GM12878 (cell line): ENCODE measurements around the gene ZFP28. TPM values are rescaled to one million over a fixed set of nuclear protein-coding genes. Genes with fewer than 3 reads are reported as not detected.

ENCODE experiments used
- ATAC-seq: fragments of 200-7000 bp; cut with Tn5 transposase; 3 replicates; pipeline ENCODE4 v1.9.1; 2020; ENCODE audit warnings: mild to moderate bottlenecking, moderate library complexity
- BruUV-seq: library from RNA; stranded (reverse); fragments of 400-500 nt; replicated peaks from 2 replicates; lab custom pipeline; 2021; lab: Mats Ljungman, UMichigan
- CTCF ChIA-PET: fragments of 300-600 bp; sonication (Branson Sonifier 250); formaldehyde crosslinking; extraction: SDS; loops from one replicate; lab custom pipeline; 2021; ENCODE audit warnings: inconsistent platforms; lab: Yijun Ruan, JAX
- POLR2A ChIA-PET: fragments of 350-600 bp; formaldehyde crosslinking; extraction: SDS; loops from one replicate; lab custom pipeline; 2021; ENCODE audit warnings: inconsistent platforms; lab: Charles Lee
- RAD21 ChIA-PET: fragments of 300-600 bp; sonication (Branson Sonifier 250); formaldehyde crosslinking; loops from one replicate; lab custom pipeline; 2023; ENCODE audit warnings: antibody characterized with exemption; ENCODE audit not compliant: unreplicated experiment; lab: Charles Lee
- SMC1A ChIA-PET: fragments of 300-600 bp; sonication (Branson Sonifier 250); formaldehyde crosslinking; loops from one replicate; lab custom pipeline; 2023; ENCODE audit not compliant: unreplicated experiment, uncharacterized antibody; lab: Charles Lee
- DNase-seq: peaks from one replicate; pipeline ENCODE4 v3.0.0-alpha.2; 2011; ENCODE audit warnings: low read depth, low spot score
- FAIRE-seq: peaks from 3 replicates; lab custom pipeline; 2011; peaks lifted over from hg19 to GRCh38; lab: Jason Lieb, UNC
- H2AFZ ChIP-seq: 2 replicates; pipeline ENCODE4 v1.6.0; 2011; ENCODE audit warnings: low read depth, low read length, control low read depth; ENCODE audit not compliant: control insufficient read depth
- H3K27ac ChIP-seq: 2 replicates; pipeline ENCODE4 v1.5.1; 2011; ENCODE audit warnings: control low read depth; ENCODE audit not compliant: control insufficient read depth, insufficient read depth
- H3K27me3 ChIP-seq, 2 experiments: replicated peaks in 1 of 2; 2 replicates each; pipeline versions ENCODE4 v1.6.0 to v1.6.1; 2011; ENCODE audit warnings: low read length in 1 of 2; ENCODE audit not compliant: control insufficient read depth in 2 of 2, insufficient read depth in 2 of 2
- H3K36me3 ChIP-seq, 2 experiments: 2 replicates each; pipeline ENCODE4 v1.5.1; 2011; ENCODE audit warnings: low read length in 1 of 2; ENCODE audit not compliant: control insufficient read depth in 2 of 2, insufficient read depth in 2 of 2
- H3K4me1 ChIP-seq: 2 replicates; pipeline ENCODE4 v1.6.1; 2011; ENCODE audit warnings: mild to moderate bottlenecking, low read length, moderate library complexity, mixed read lengths; ENCODE audit not compliant: control insufficient read depth, insufficient read depth
- H3K4me2 ChIP-seq: 2 replicates; pipeline ENCODE4 v1.6.0; 2011; ENCODE audit warnings: control low read depth; ENCODE audit not compliant: control insufficient read depth, insufficient read depth
- H3K4me3 ChIP-seq: fragments of 200-600 bp; sonication (generic); 2 replicates; pipeline ENCODE4 v1.5.1; 2016
- H3K79me2 ChIP-seq: 2 replicates; pipeline ENCODE4 v1.6.0; 2011; ENCODE audit warnings: low read length; ENCODE audit not compliant: control insufficient read depth, insufficient read depth
- H3K9ac ChIP-seq: 2 replicates; pipeline ENCODE4 v1.8.0; 2011; ENCODE audit warnings: low read length, control low read depth, mixed read lengths; ENCODE audit not compliant: control insufficient read depth, insufficient read depth
- H3K9me3 ChIP-seq: replicated peaks from 3 replicates; pipeline ENCODE4 v1.5.1; 2011; ENCODE audit warnings: mild to moderate bottlenecking, low read length; ENCODE audit not compliant: control insufficient read depth, insufficient read depth
- H4K20me1 ChIP-seq: 2 replicates; pipeline ENCODE4 v1.6.0; 2011; ENCODE audit not compliant: control insufficient read depth, insufficient read depth
- MXI1 ChIP-seq: fragments of 150-350 bp; IDR thresholded peaks from 2 replicates; pipeline ENCODE4 v1.6.1; 2011; ENCODE audit warnings: low read depth, mild to moderate bottlenecking, inconsistent platforms, low read length, improper control_type of control experiment
- NKRF ChIP-seq: fragments of 450-650 bp; conservative IDR thresholded peaks from 2 replicates; pipeline ENCODE4 v1.6.1; 2017; ENCODE audit warnings: mild to moderate bottlenecking, moderate library complexity
- NR2C2 ChIP-seq: IDR thresholded peaks from 2 replicates; pipeline ENCODE4 v1.6.1; 2011; ENCODE audit warnings: borderline replicate concordance, low read depth; ENCODE audit not compliant: control insufficient read depth, insufficient read length
- SKIL ChIP-seq: fragments of 450-650 bp; IDR thresholded peaks from 2 replicates; pipeline ENCODE4 v1.6.1; 2017; ENCODE audit warnings: mild to moderate bottlenecking, low read depth, inconsistent platforms; ENCODE audit not compliant: poor library complexity, severe bottlenecking
- TARDBP ChIP-seq: IDR thresholded peaks from 2 replicates; pipeline ENCODE4 v1.6.1; 2016; ENCODE audit warnings: borderline replicate concordance
- ZNF207 ChIP-seq: fragments of 450-650 bp; IDR thresholded peaks from 2 replicates; pipeline ENCODE4 v1.6.1; 2014; ENCODE audit warnings: antibody characterized with exemption, mild to moderate bottlenecking, borderline replicate concordance
- WGBS: methylation state at CpG from one replicate; pipeline ENCODE4 v1.1.6; 2016; ENCODE audit warnings: low lambda C conversion rate; ENCODE audit not compliant: insufficient replicate concordance, insufficient coverage; ENCODE audit errors: missing lambda C conversion rate; 5-methylcytosine and 5-hydroxymethylcytosine counted together
- in situ Hi-C: fragments of 300-500 bp; cut with MboI; formaldehyde crosslinking; loops from 9 replicates; pipeline ENCODE4 v1.14.3; 2018; ENCODE audit warnings: mixed read lengths
- intact Hi-C: fragments of 100-400 bp; cut with micrococcal nuclease; formaldehyde crosslinking; loops from one replicate; pipeline ENCODE4 v1.14.2; 2022; ENCODE audit not compliant: unreplicated experiment
- polyA plus RNA-seq, 11 experiments: library from polyadenylated mRNA; depleted of rRNA in 4 of 11; unstranded in 6 of 11; stranded (reverse) in 5 of 11; fragments of >200 nt; fragmentation: Nextera tagmentation in 4 of 11; fragmentation: Illumina TruSeq in 1 of 11; extraction: Ambion mirVana in 4 of 11; extraction: Trizol in 1 of 11; gene quantifications; 1 replicate in 1 of 11; 2 replicates in 10 of 11; pipeline versions ENCODE4 v1.2.1 to v1.2.3, GENCODE V29; 2011 to 2016; ENCODE audit warnings: inconsistent platforms in 2 of 11, missing spikeins in 2 of 11, low read depth in 1 of 11
- total RNA-seq, 4 experiments: library from RNA; depleted of rRNA in 3 of 4; stranded (reverse); fragments of >200 nt in 3 of 4; fragmentation: Illumina TruSeq in 1 of 4; extraction: Trizol in 1 of 4; gene quantifications; 2 replicates each; pipeline versions ENCODE4 v1.2.1 to v1.2.3, GENCODE V29; 2013 to 2021

Gene ZFP28
- total and polyA plus RNA-seq, 10 of the 15 experiments (the other 5 are each of a cell fraction or from before 2014, with no cell fraction given) = 0.01 to 0.13 (median 0.05) TPM; not detected in 2

DNA sequence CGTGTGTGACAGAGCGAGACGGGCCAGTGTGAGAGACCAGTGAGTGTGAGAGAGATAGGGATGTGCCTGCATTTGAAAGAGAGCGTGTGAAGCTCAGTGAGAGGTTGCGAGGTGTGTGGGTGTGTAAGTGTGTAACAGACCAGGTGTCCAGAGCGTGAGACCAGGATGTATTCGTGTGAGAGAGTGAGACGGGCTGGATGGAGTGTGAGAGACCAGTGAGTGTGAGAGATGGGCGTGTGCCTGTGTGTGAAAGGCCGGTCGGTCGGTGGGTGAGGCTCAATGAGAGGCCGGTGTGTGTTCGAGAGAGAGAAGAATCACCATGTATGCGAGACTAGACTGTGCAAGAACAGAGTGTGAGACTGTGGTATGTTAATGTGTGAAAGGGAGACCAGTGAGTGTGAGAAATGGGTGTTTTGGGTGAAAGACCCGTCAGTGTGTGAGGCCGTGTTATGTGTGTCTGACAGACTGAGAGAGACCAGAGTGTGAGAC lies 30.4 kb upstream of the ZFP28 start:
- no peaks in the 10 kb centered on the region for H3K36me3 ChIP-seq
- in situ Hi-C loops = no loop called here
- H3K9me3 ChIP-seq = peaks cover 5% of the 10 kb centered on the region; the same call in 1 of the 3 replicates
- no peak overlapping the region for H3K9ac ChIP-seq
- ChIA-PET CTCF (no interaction called here), POLR2A (no interaction called here), SMC1A (no interaction called here), RAD21 (no interaction called here)
- no peak for DNase-seq
- TF ChIP-seq NKRF = no peak
- TF ChIP-seq TARDBP = no peak
- TF ChIP-seq SKIL = no peak
- TF ChIP-seq ZNF207 = no peak
- no peak for TF ChIP-seq NR2C2
- TF ChIP-seq MXI1 = no peak
- no peaks in the 10 kb centered on the region for H4K20me1 ChIP-seq
- H3K79me2 ChIP-seq = no peaks in the 10 kb centered on the region
- intact Hi-C loops = no loop called here
- H3K27me3 ChIP-seq = no peaks in the 10 kb centered on the region
- H3K4me1 ChIP-seq = no peaks in the 10 kb centered on the region
- no peak for ATAC-seq
- 19% methylated on average over 17 of the region's 17 CpGs for WGBS
- H2AFZ ChIP-seq = no peak overlapping the region
- H3K27ac ChIP-seq = no peak overlapping the region
- no TSS peak for BruUV-seq
- no peak overlapping the region for H3K4me2 ChIP-seq
- H3K4me3 ChIP-seq = no peak overlapping the region
- no peak for FAIRE-seq
